IMR-90 (cell line): ENCODE data around the gene PPP1R27. TPM values are rescaled to one million over a fixed set of nuclear protein-coding genes. Genes with fewer than 3 reads are reported as not detected.

Experiments used
- ATAC-seq: fragments of 200-7000 bp; cut with Tn5 transposase; 2 replicates; pipeline ENCODE4 v1.9.1; 2020; ENCODE audit warnings: low read depth, mild to moderate bottlenecking, moderate library complexity
- BruUV-seq: library from RNA; stranded (reverse); fragments of 400-500 nt; replicated peaks from 2 replicates; lab custom pipeline; 2021; lab: Mats Ljungman, UMichigan
- CTCF ChIA-PET: fragments of 300-600 bp; formaldehyde crosslinking; extraction: SDS; loops from one replicate; lab custom pipeline; 2021; ENCODE audit warnings: antibody characterized with exemption; lab: Yijun Ruan, JAX
- POLR2A ChIA-PET: fragments of 300-600 bp; sonication (Branson Sonifier 250); formaldehyde crosslinking; loops from one replicate; lab custom pipeline; 2022; ENCODE audit warnings: antibody characterized with exemption; ENCODE audit not compliant: unreplicated experiment; lab: Charles Lee
- DNase-seq: peaks from one replicate; pipeline ENCODE4 v3.0.0; 2013
- H2AFZ ChIP-seq: replicated peaks from 2 replicates; pipeline ENCODE3; 2013; ENCODE audit warnings: low read length, mild to moderate bottlenecking; ENCODE audit not compliant: poor library complexity
- H2AK5ac ChIP-seq: 2 replicates; pipeline ENCODE4 v1.6.1; 2013; ENCODE audit warnings: low read depth, low read length, inconsistent platforms
- H2AK9ac ChIP-seq: replicated peaks from 2 replicates; pipeline ENCODE3; 2013; ENCODE audit warnings: mild to moderate bottlenecking, low read depth, low read length, moderate library complexity; ENCODE audit not compliant: poor library complexity
- H2BK120ac ChIP-seq: 2 replicates; pipeline ENCODE4 v1.6.1; 2013; ENCODE audit warnings: low read depth, low read length, inconsistent platforms
- H2BK15ac ChIP-seq: 3 replicates; pipeline ENCODE4 v1.6.1; 2013; ENCODE audit warnings: low read depth, low read length, inconsistent platforms
- H2BK20ac ChIP-seq: 2 replicates; pipeline ENCODE4 v1.6.1; 2013; ENCODE audit warnings: low read depth, mild to moderate bottlenecking, inconsistent platforms, low read length, moderate library complexity
- H2BK5ac ChIP-seq: 2 replicates; pipeline ENCODE4 v1.6.1; 2013; ENCODE audit warnings: mild to moderate bottlenecking, low read depth, low read length, inconsistent platforms; ENCODE audit not compliant: poor library complexity, severe bottlenecking
- H3K14ac ChIP-seq: replicated peaks from 2 replicates; pipeline ENCODE4 v1.6.1; 2013; ENCODE audit warnings: low read depth, low read length, inconsistent platforms
- H3K18ac ChIP-seq: 2 replicates; pipeline ENCODE4 v1.6.1; 2013; ENCODE audit warnings: low read depth, low read length, control low read depth
- H3K23ac ChIP-seq: 2 replicates; pipeline ENCODE4 v1.6.1; 2013; ENCODE audit warnings: low read depth, low read length, inconsistent platforms
- H3K27ac ChIP-seq: 2 replicates; pipeline ENCODE4 v1.5.1; 2013; ENCODE audit warnings: mild to moderate bottlenecking, control low read depth, low read length; ENCODE audit not compliant: insufficient read depth
- H3K27me3 ChIP-seq: 2 replicates; pipeline ENCODE4 v1.6.1; 2013; ENCODE audit warnings: low read length; ENCODE audit not compliant: control insufficient read depth, insufficient read depth
- H3K36me3 ChIP-seq: 2 replicates; pipeline ENCODE4 v1.6.1; 2013; ENCODE audit warnings: low read length, mixed read lengths; ENCODE audit not compliant: control insufficient read depth, insufficient read depth
- H3K4ac ChIP-seq: 2 replicates; pipeline ENCODE4 v1.6.1; 2013; ENCODE audit warnings: low read depth, low read length, inconsistent platforms
- H3K4me1 ChIP-seq: 2 replicates; pipeline ENCODE4 v1.6.1; 2013; ENCODE audit warnings: low read length, mixed read lengths; ENCODE audit not compliant: control insufficient read depth, insufficient read depth
- H3K4me2 ChIP-seq: 2 replicates; pipeline ENCODE4 v1.6.1; 2013; ENCODE audit warnings: low read depth, mild to moderate bottlenecking, control low read depth, low read length, moderate library complexity
- H3K4me3 ChIP-seq: 2 replicates; pipeline ENCODE4 v1.5.1; 2013; ENCODE audit warnings: low read depth, mild to moderate bottlenecking, control low read depth, low read length, moderate library complexity; ENCODE audit not compliant: insufficient read depth
- H3K56ac ChIP-seq: 2 replicates; pipeline ENCODE4 v1.6.1; 2013; ENCODE audit warnings: low read length, inconsistent platforms; ENCODE audit not compliant: insufficient read depth; ENCODE audit errors: extremely low read depth
- H3K79me1 ChIP-seq, 2 experiments: 2 replicates each; pipeline ENCODE4 v1.6.1; 2013; ENCODE audit warnings: low read length in 2 of 2, inconsistent platforms in 1 of 2, low read depth in 1 of 2
- H3K9ac ChIP-seq: 2 replicates; pipeline ENCODE4 v1.6.1; 2013; ENCODE audit warnings: low read depth, low read length, control low read depth
- H3K9me1 ChIP-seq: 2 replicates; pipeline ENCODE4 v1.6.1; 2013; ENCODE audit warnings: low read length, inconsistent platforms; ENCODE audit not compliant: insufficient read depth
- H3K9me3 ChIP-seq: 2 replicates; pipeline ENCODE4 v1.6.1; 2013; ENCODE audit warnings: low read length; ENCODE audit not compliant: control insufficient read depth, insufficient read depth
- H4K20me1 ChIP-seq: 2 replicates; pipeline ENCODE4 v1.6.1; 2013; ENCODE audit warnings: low read length, inconsistent platforms; ENCODE audit not compliant: insufficient read depth
- H4K5ac ChIP-seq: 2 replicates; pipeline ENCODE4 v1.6.1; 2013; ENCODE audit warnings: mild to moderate bottlenecking, low read depth, low read length, control low read depth
- H4K8ac ChIP-seq, 2 experiments: 2 replicates each; pipeline ENCODE4 v1.6.1; 2013; ENCODE audit warnings: low read depth in 2 of 2, low read length in 2 of 2, control low read depth in 1 of 2, inconsistent platforms in 1 of 2
- H4K91ac ChIP-seq: 2 replicates; pipeline ENCODE4 v1.6.1; 2013; ENCODE audit warnings: low read depth, low read length, inconsistent platforms; ENCODE audit not compliant: insufficient read depth
- BHLHE40 ChIP-seq: fragments of 150-350 bp; IDR thresholded peaks from 2 replicates; pipeline ENCODE4 v1.6.1; 2016; ENCODE audit warnings: mild to moderate bottlenecking, low read depth, low read length
- CEBPB ChIP-seq: IDR thresholded peaks from 2 replicates; pipeline ENCODE4 v1.6.1; 2012; ENCODE audit warnings: low read depth, low read length, improper control_type of control experiment
- CHD1 ChIP-seq: IDR thresholded peaks from 2 replicates; pipeline ENCODE4 v1.6.1; 2012; ENCODE audit warnings: low read depth, low read length, improper control_type of control experiment
- ELK1 ChIP-seq: fragments of 150-350 bp; IDR thresholded peaks from 2 replicates; pipeline ENCODE4 v1.6.1; 2016; ENCODE audit warnings: low read depth, mild to moderate bottlenecking, low read length, moderate library complexity, borderline replicate concordance
- FOS ChIP-seq: fragments of 150-350 bp; IDR thresholded peaks from 2 replicates; pipeline ENCODE4 v1.6.1; 2016; ENCODE audit warnings: low read depth, low read length
- MAFK ChIP-seq: IDR thresholded peaks from 2 replicates; pipeline ENCODE4 v1.6.1; 2012; ENCODE audit warnings: low read depth, low read length, improper control_type of control experiment
- MAZ ChIP-seq: IDR thresholded peaks from 2 replicates; pipeline ENCODE4 v1.6.1; 2012; ENCODE audit warnings: low read depth, mild to moderate bottlenecking, low read length, improper control_type of control experiment, moderate library complexity, borderline replicate concordance
- MXI1 ChIP-seq: IDR thresholded peaks from 2 replicates; pipeline ENCODE4 v1.6.1; 2012; ENCODE audit warnings: low read depth, mild to moderate bottlenecking, low read length, moderate library complexity, borderline replicate concordance
- NFE2L2 ChIP-seq: fragments of 150-350 bp; IDR thresholded peaks from 2 replicates; pipeline ENCODE4 v1.6.1; 2016; ENCODE audit warnings: low read depth, mild to moderate bottlenecking, low read length
- POLR2A ChIP-seq: IDR thresholded peaks from 2 replicates; pipeline ENCODE4 v1.6.1; 2012; ENCODE audit warnings: mild to moderate bottlenecking, low read depth, low read length
- RAD21 ChIP-seq: IDR thresholded peaks from 2 replicates; pipeline ENCODE4 v1.6.1; 2012; ENCODE audit warnings: low read length, improper control_type of control experiment
- RCOR1 ChIP-seq: IDR thresholded peaks from 2 replicates; pipeline ENCODE4 v1.6.1; 2012; ENCODE audit warnings: mild to moderate bottlenecking, low read length, improper control_type of control experiment; ENCODE audit not compliant: insufficient replicate concordance
- RFX5 ChIP-seq: IDR thresholded peaks from 2 replicates; pipeline ENCODE4 v1.8.0; 2012; ENCODE audit warnings: low read depth, mild to moderate bottlenecking, low read length, moderate library complexity
- SMC3 ChIP-seq: fragments of 150-350 bp; IDR thresholded peaks from 2 replicates; pipeline ENCODE4 v1.6.1; 2016; ENCODE audit warnings: low read depth, mild to moderate bottlenecking, antibody characterized with exemption, low read length, moderate library complexity
- USF2 ChIP-seq: fragments of 150-350 bp; IDR thresholded peaks from 2 replicates; pipeline ENCODE4 v1.6.1; 2017; ENCODE audit warnings: mild to moderate bottlenecking, antibody characterized with exemption, low read length, low read depth
- WGBS, 2 experiments: methylation state at CpG; one replicate each; pipeline versions ENCODE4 v1.1.5 to v1.1.7; 2013; ENCODE audit warnings: missing lambda C conversion rate in 2 of 2; ENCODE audit not compliant: insufficient read length in 1 of 2; ENCODE audit errors: extremely low coverage in 2 of 2; 5-methylcytosine and 5-hydroxymethylcytosine counted together
- dilution Hi-C: fragments of 300-500 bp; cut with HindIII; formaldehyde crosslinking; loops from one replicate; pipeline ENCODE4 v1.14.3; 2018; ENCODE audit warnings: low sequenced_read_pairs; ENCODE audit not compliant: unreplicated experiment
- in situ Hi-C: fragments of 300-500 bp; cut with MboI; formaldehyde crosslinking; loops from 3 replicates; pipeline ENCODE4 v1.14.3; 2019; ENCODE audit warnings: low sequenced_read_pairs, inconsistent platforms, mixed read lengths
- intact Hi-C: fragments of 100-400 bp; cut with micrococcal nuclease; formaldehyde crosslinking; loops from 2 replicates; pipeline ENCODE4 v1.10.0; 2022
- polyA plus RNA-seq, 3 experiments: library from polyadenylated mRNA; depleted of rRNA; stranded (reverse); fragments of >200 nt; gene quantifications; 2 replicates each; pipeline ENCODE4 v1.2.3, GENCODE V29; 2012; ENCODE audit warnings: low replicate concordance in 1 of 3
- total RNA-seq: library from RNA; depleted of rRNA; stranded (reverse); fragments of >200 nt; gene quantifications from 2 replicates; pipeline ENCODE4 v1.2.3, GENCODE V29; 2012

Gene PPP1R27
- total and polyA plus RNA-seq, 2 of the 4 experiments (the other 2 are of a cell fraction) = 0.21 TPM; not detected in 1

DNA sequence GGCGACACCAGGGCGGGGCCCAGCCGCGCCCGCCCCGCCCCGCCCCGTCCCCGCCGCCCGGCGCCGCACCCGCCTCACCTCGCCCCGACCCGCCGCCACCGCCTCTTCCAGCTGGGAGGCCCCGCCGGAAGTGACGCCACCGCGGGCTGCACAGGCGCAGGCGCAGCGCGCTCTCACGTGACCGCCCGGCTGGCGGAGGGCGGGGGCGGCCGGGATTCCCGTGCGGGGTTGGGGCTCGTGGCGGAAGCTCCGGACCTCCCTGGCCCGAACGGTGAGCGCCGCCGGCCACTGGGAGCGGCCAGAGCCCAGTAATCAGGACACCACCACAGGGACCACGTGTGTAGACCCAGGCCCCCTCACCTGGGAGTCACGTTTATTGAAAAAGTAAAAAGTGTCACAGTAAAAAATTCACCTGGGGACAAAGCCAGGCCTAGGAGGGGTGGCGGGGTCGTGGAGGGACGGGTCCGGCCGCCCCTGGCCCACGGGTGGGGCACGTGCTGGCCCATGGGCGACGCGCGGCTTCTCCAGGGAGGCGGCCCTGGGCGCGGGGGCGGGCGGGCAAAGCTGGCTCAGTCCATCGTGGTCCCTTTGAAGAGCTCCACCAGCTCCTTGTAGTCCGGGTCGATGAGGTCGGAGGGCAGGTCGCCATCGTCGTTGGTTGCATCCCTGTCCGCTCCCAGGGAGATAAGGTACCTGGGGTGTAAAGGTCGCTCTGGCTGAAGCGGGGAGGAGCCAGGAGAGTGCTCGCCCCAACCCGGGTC lies 1.5 kb downstream of the PPP1R27 start, which contains the start of gene MCRIP1:
Gene MCRIP1 (minus strand): TSS at position 132 of the 761 bp plus-strand sequence. CDS start 8,785 bp downstream, outside the sequence.
- Histone ChIP-seq H3K27ac (peak within 1 kb of the TSS; percentile 97), H3K27me3 (no peaks in the 10 kb centered on the region), H2AK5ac (peak within 1 kb of the TSS; percentile 100), H4K20me1 (peaks cover 27% of the 10 kb centered on the region), H2BK5ac (peak within 1 kb of the TSS; percentile 98), H3K18ac (peak within 1 kb of the TSS; percentile 97), H2BK20ac (0 out of 2 replicates have a peak within 1 kb of the TSS, but pooled peaks have one; percentile 14), H2AFZ (peak within 1 kb of the TSS; percentile 93), H2BK120ac (peak within 1 kb of the TSS; percentile 73), H3K14ac (peak within 1 kb of the TSS; percentile 100), H3K79me1 (peaks cover 20 to 54% of the 10 kb centered on the region in 2 experiments), H3K23ac (peak within 1 kb of the TSS; percentile 99), H3K4ac (peak within 1 kb of the TSS; percentile 100), H3K4me1 (peaks cover 15% of the 10 kb centered on the region), H4K91ac (peak within 1 kb of the TSS; percentile 99), H4K8ac (peak within 1 kb of the TSS; percentile 98 to 100), H3K4me3 (peak within 1 kb of the TSS; percentile 87), H3K36me3 (peaks cover 7% of the 10 kb centered on the region; the same call in 1 of the 2 replicates), H3K4me2 (peak within 1 kb of the TSS; percentile 99), H2BK15ac (peak within 1 kb of the TSS; percentile 34; the same call in 1 of the 3 replicates), H3K9me3 (no peaks in the 10 kb centered on the region), H2AK9ac (peak within 1 kb of the TSS; percentile 100), H3K9me1 (peaks cover 31% of the 10 kb centered on the region), H3K56ac (peak within 1 kb of the TSS; percentile 87), H3K9ac (peak within 1 kb of the TSS; percentile 97), H4K5ac (peak within 1 kb of the TSS; percentile 97)
- 1% methylated on average over 38 of the region's 76 CpGs; no CpG with 5 or more reads in 1 of the 2 experiments for WGBS, 2 experiments
- dilution Hi-C loops (no loop called here), intact Hi-C loops (no loop called here), in situ Hi-C loops (no loop called here)
- ChIA-PET POLR2A (no interaction called here), CTCF (no interaction called here)
- peak; percentile 86 for ATAC-seq
- peak; percentile 91 for DNase-seq
- BruUV-seq = no TSS peak
- TF ChIP-seq RAD21 (no peak), FOS (no peak), RFX5 (no peak), USF2 (peak; percentile 97), POLR2A (peak; percentile 93), MAFK (no peak), MAZ (peak; percentile 92; the same call in 1 of the 2 replicates), CEBPB (no peak), ELK1 (no peak), CHD1 (no peak), SMC3 (no peak), NFE2L2 (no peak), BHLHE40 (peak; percentile 98), MXI1 (peak; percentile 83), RCOR1 (no peak)
